HG03342 (cell line): ENCODE data around the gene PLCB3.

Experiments used
- ATAC-seq: cut with Tn5 transposase; IDR thresholded peaks from one replicate; pipeline ENCODE4 v1.9.1; 2021; ENCODE audit warnings: mild to moderate bottlenecking, moderate library complexity; ENCODE audit not compliant: unreplicated experiment

Gene PLCB3

DNA sequence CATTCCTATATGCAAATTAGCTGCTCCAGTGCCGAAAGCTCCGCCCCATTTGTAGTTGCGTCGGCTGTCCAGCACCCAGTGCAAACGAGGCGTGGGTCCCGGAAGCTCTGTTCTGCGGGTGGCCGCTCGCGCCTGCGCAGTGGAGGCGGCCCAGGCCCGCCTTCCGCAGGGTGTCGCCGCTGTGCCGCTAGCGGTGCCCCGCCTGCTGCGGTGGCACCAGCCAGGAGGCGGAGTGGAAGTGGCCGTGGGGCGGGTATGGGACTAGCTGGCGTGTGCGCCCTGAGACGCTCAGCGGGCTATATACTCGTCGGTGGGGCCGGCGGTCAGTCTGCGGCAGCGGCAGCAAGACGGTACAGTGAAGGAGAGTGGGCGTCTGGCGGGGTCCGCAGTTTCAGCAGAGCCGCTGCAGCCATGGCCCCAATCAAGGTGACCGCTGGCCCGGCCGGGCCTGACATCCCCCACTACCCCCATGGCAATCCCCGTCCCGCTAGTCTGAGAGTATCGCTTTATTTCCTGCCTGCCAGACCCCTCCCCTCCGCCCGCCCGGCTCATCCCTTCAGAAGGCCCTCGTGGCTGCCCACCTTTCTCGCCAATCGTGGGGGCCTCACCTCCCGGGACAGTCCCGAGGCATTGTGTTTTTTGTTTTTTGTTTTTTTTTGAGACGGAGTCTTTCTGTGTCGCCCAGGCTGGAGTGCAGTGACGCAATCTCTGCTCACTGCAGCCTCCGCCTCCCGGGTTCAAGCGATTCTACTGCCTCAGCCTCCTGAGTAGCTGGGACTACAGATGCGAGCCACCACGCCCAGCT lies 66.8 kb downstream of the PLCB3 start, which contains the start of gene PRDX5:
PRDX5 (plus strand) TSS at position 161 of the 805 bp plus-strand sequence; CDS start at position 256, 95 bp downstream.
- peak; percentile 76 for ATAC-seq
